DLD1 (cell line): ENCODE results near the gene GXYLT1.
"Not testable (repeated sequence)": the region's sequence is repeated elsewhere in the genome, so short reads cannot be mapped to it uniquely, and the experiment has no call there.

ENCODE experiments used
- in situ Hi-C: cut with HindIII; loops from 2 replicates; pipeline ENCODE4 v1.10.0; 2017; ENCODE audit warnings: low sequenced_read_pairs

The GXYLT1 gene

DNA sequence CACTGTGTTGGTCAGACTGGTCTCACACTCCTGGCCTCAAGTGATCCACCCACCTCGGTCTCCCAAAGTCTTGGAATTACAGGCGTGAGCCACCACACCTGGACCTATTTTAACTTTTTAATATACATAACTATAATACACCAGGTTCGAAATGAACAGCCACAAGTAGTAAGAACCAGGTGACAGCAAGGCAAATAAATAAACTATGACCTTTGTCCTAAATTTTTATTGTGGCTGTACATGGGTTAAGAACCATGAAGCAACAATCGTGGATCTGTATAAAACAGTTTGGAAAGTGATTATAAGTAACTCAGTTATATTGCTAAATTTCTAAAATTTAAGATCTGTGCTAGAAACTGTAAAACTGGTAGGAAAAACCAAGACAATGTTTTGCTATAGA, 41.5 kb downstream of the GXYLT1 start:
- in situ Hi-C loops: no loop called here

DNA sequence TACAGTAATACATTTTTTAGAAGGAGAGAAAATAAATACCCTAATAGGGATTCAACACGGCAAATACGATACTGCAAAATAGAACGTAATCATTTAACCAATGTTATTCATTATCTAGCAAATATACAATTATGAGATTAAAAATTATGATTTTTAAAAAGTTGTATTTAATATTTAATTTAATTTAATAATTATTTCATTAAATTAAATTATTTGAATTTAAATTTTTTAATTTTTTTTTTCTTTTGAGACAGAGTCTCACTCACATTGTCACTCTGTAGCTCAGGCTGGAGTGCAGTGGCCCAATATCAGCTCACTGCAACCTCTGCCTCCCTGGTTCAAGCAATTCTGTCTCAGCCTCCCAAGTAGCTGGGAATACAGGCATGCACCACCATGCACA, 42.0 kb downstream of the GXYLT1 start:
- in situ Hi-C loops: no loop called here

DNA sequence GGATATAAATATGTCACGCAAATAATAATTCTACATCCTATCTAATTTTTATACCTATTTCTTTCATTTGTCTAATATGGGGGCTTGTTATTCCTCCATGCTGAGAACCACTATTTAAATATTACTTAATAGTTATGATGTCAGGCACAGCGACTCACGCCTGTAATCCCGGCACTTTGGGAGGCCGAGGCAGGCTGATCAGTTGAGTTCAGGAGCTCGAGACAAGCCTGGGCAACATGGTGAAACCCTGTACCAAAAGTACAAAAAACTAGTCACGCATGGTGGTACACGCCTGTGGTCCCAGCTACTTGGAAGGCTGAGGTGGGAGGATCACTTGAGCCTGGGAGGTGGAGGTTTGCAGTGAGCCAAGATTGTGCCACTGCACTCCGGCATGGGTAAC, 45.2 kb downstream of the GXYLT1 start:
- in situ Hi-C loops: no loop called here

- in situ Hi-C loops: no loop called here
Observed at GRCh38 chr12:42097971-42098370, 46.7 kb downstream of the GXYLT1 start.

DNA sequence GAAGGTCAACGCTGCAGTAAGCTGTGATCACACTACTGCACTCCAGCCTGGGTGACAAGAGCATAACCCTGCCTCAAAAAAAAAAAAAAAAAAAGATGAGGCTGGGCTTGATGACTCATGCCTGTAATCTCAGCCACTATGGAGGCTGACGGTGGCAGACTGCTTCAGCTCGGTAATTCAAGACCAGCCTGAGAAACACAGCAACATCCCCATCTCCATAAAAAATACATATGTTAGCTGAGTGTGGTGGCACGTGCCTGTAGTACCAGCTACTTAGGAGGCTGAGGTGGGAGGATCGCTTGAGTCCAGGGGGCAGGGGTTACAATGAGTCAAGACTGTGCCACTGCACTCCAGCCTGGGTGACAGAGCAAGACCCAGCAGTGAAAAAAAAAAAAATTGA, 50.4 kb downstream of the GXYLT1 start:
- in situ Hi-C loops: no loop called here

DNA sequence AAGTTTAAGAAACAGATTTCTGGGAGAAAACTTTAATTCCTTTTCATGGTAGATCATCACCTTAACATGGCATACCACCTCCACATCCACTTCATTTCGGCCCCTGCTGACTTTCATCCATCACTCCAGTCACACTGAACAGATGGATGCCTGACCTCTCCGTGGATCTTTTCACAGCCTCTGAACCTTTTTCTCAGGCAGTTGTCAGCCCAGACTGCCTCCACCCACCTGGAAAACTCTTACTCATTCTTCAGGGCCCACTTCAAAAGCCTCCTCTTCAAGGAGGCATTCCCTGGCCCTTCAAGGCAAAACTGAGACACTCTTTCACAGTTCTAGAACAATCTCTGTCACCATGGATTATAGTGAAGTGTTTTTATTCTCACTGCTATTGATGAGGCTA, 52.9 kb downstream of the GXYLT1 start:
- in situ Hi-C loops: no loop called here

DNA sequence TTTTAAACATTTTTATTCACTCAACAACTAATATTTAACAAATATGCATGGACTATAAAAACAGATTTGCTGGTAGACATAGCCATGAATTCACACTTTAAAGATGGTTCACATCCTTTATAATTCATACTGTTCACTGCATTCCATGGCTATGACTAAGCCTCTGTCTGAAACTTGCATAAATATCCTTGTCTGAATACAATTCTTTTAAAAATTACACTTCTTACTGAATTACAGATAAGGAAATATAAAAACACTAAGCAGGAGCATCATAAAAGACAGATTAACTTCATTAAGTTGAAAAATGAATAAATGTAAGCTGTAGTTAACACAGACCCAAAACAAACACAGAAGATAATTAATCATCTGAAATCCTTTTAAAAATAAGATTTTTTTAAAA, 53.8 kb downstream of the GXYLT1 start:
- in situ Hi-C loops: no loop called here

- in situ Hi-C loops: no loop called here
Observed at GRCh38 chr12:42086031-42086430, 58.6 kb downstream of the GXYLT1 start.

DNA sequence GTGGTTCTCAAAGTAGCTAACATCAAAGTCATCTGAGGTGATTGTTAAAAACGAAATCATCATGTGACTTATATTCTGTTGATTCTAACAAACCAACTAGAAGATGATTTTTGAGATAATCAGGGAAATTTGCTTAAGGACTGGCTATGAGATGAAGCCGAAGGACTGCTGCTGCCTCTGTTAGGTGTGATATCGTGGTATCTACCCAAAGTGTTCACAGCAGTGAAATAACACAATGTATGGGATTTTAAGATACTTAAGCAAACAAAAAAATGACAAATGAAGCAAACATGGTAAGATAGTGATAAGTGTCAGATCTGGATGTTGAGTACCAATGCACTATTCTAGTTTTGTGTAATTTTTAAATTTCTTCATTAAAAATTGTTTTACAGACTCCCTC, 59.1 kb downstream of the GXYLT1 start:
- in situ Hi-C loops: no loop called here

GRCh38 chr12:42084522-42084921, 60.2 kb downstream of the GXYLT1 start:
- in situ Hi-C loops: no loop called here

DNA sequence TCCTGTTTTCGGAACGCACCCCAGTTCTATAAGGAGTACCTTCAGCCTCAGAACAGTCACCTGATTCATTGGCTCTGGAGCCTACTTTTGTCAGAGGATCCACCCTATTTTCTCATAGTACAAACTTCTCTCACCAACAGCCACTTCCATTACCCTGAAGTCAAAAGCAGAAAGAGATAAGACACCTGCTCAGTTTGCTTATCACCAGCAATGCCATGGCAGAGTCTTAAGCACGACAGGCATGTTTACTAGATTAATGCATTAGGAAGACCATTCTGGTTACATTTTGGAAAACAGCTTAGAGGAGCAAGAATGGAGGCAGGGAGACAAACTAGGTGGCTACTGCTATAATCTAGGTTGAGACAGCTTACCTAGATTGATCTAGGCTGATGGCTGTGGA, 67.7 kb downstream of the GXYLT1 start:
- in situ Hi-C loops: no loop called here

- in situ Hi-C loops: no loop called here
Observed at GRCh38 chr12:42070036-42070435, 74.6 kb downstream of the GXYLT1 start.

- in situ Hi-C loops: no loop called here
Observed at GRCh38 chr12:42059127-42059526, 85.5 kb downstream of the GXYLT1 start.

DNA sequence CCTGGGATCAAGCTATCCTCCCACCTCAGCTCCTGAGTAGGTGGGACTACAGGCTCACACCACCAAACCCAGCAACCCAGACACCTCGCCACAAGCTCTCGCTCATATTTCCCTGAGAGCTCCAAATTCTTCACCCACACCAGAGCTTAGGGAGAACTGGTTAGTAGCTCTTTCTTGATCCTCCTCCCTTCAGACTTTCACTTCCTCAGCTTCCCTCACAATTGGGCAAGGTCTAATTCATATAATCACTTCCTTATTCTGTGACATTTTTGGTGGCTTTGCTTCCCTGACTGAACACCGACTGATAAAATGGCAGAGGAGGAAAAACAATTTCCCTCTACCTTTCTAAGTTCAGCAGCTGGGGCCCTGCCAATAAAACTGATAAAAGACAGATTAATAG, 88.5 kb downstream of the GXYLT1 start:
- in situ Hi-C loops: no loop called here

DNA sequence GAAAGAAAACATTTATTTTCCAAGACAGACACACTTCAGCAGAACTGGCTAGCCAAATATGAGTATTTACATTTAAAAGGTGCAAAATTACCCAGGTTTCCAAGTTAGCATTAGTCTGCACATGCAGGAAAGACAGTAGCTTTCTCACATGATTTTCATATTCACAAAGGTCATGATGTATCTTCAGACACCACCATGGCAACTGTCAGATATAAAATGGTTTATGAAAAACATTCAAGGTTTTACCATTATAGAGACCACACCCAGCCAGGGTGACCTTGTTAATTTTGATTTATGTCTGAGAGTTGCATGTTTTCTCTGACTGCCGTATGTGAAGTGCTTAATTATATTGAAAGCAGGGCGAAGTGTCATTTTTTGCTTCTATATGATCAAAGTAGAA, 91.2 kb downstream of the GXYLT1 start:
- in situ Hi-C loops: no loop called here

GRCh38 chr12:42048980-42049379, 95.7 kb downstream of the GXYLT1 start:
- in situ Hi-C loops: not testable (repeated sequence)

DNA sequence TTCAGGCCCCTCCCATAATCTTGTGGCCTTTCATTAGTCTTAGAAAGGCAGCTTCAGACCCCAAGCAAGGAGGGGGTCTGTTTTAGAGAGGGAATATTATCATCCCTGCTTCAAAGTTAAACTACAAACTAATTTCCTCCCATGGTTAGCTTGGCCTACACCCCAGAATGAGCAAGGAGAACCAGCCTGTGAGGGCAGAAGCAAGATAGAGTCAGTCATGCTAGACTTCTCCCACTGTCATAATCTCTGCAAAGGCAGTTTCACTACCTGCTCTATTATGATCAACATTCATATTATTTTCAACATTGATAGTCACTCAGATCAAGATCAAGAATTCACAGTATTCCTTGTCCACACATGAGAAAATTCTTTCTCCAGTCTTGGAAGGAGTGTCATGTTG, 105.1 kb downstream of the GXYLT1 start:
- in situ Hi-C loops: no loop called here

- in situ Hi-C loops: no loop called here
Observed at GRCh38 chr12:42039176-42039575, 105.5 kb downstream of the GXYLT1 start.

DNA sequence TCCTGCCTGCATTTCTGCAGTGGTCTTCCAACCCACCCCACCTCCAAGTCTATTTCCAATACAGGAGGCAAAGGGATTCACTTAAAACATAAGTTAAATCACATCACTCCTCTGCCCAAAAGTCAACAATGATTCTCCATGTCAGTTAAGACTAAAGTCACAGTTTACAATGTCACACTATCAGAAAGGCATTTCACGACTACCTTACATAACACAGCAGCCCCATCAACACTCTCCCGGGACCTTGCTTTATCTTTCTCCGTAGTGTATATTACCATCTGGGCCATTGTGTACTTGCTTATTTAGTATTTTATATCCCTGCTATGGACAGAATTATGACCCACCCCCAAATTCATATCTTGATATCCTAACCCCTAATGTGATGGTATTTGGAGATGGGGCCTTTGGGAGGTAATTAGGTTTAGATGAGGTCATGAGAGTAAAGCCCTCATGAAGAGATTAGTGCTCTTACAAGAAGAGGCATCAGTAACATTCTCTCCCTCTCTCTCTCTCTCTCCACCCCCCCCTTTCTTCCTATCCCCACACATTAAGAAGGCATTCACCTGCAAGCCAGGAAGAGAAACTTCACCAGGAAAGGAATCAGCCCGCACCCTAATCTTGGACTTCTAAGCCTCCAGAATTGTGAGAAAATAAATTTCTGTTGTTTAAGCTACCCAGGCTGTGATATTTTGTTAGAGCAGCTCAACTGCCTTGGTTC, 112.7 kb downstream of the GXYLT1 start:
- in situ Hi-C loops: no loop called here
